ENCODE measurements around the gene RGL1. TPM values are rescaled to one million over a fixed set of nuclear protein-coding genes. Genes with fewer than 3 reads are reported as not detected.

The RGL1 gene
- total RNA-seq, 4 donors from 2014 or later = 10.6 to 13.8 (median 11.3) TPM

GRCh38 chr1:183841550-183841949, 36.6 kb downstream of the RGL1 start:
- Histone ChIP-seq H3K36me3 (no peaks in the 10 kb centered on the region), H3K4me3 (no peak overlapping the region), H3K27ac (no peak overlapping the region), H3K4me1 (peaks cover 20% of the 10 kb centered on the region), H3K27me3 (no peaks in the 10 kb centered on the region), H3K9me3 (no peaks in the 10 kb centered on the region)
- no peak for TF ChIP-seq POLR2AphosphoS5 (IDR thresholded peaks at IDR 0.05)
- no peak for TF ChIP-seq POLR2A (IDR thresholded peaks at IDR 0.05)
- TF ChIP-seq EP300 (IDR thresholded peaks at IDR 0.05) = no peak
- TF ChIP-seq CTCF (IDR thresholded peaks at IDR 0.05) = no peak
- 0% methylated on average over 1 of the region's 1 CpG for WGBS
- no peak for DNase-seq (ENCODE audit: low spot score in 2 of 2)

- no peak for DNase-seq (ENCODE audit: low spot score in 2 of 2)
- Histone ChIP-seq H3K9me3 (no peaks in the 10 kb centered on the region), H3K4me3 (no peak overlapping the region), H3K27me3 (no peaks in the 10 kb centered on the region), H3K27ac (peak overlapping the region; percentile 54), H3K4me1 (peaks cover 20% of the 10 kb centered on the region), H3K36me3 (no peaks in the 10 kb centered on the region)
- TF ChIP-seq POLR2A (IDR thresholded peaks at IDR 0.05) (no peak), EP300 (IDR thresholded peaks at IDR 0.05) (no peak), CTCF (IDR thresholded peaks at IDR 0.05) (no peak), POLR2AphosphoS5 (IDR thresholded peaks at IDR 0.05) (peak in 1 of 3 donors; percentile 31)
- WGBS = 41% methylated on average over 9 of the region's 9 CpGs
Observed at GRCh38 chr1:183841950-183842794, 37.3 kb downstream of the RGL1 start.

GRCh38 chr1:183842795-183843144, 37.9 kb downstream of the RGL1 start:
- no peak overlapping the region for H3K27ac ChIP-seq
- H3K36me3 ChIP-seq = no peaks in the 10 kb centered on the region
- no peaks in the 10 kb centered on the region for H3K27me3 ChIP-seq
- TF ChIP-seq CTCF (IDR thresholded peaks at IDR 0.05) (no peak), POLR2A (IDR thresholded peaks at IDR 0.05) (no peak), EP300 (IDR thresholded peaks at IDR 0.05) (no peak), POLR2AphosphoS5 (IDR thresholded peaks at IDR 0.05) (no peak)
- no peaks in the 10 kb centered on the region for H3K9me3 ChIP-seq
- no peak for DNase-seq (ENCODE audit: low spot score in 2 of 2)
- H3K4me1 ChIP-seq = peaks cover 20% of the 10 kb centered on the region
- H3K4me3 ChIP-seq = no peak overlapping the region
- 27% methylated on average over 2 of the region's 2 CpGs for WGBS

- TF ChIP-seq EP300 (IDR thresholded peaks at IDR 0.05) = no peak
- no peak for TF ChIP-seq CTCF (IDR thresholded peaks at IDR 0.05)
- TF ChIP-seq POLR2A (IDR thresholded peaks at IDR 0.05) = no peak
- no peak for TF ChIP-seq POLR2AphosphoS5 (IDR thresholded peaks at IDR 0.05)
- no peak overlapping the region for H3K4me3 ChIP-seq
- no peak for DNase-seq (ENCODE audit: low spot score in 2 of 2)
- H3K36me3 ChIP-seq = no peaks in the 10 kb centered on the region
- WGBS = 95% methylated on average over 2 of the region's 2 CpGs
- no peak overlapping the region for H3K27ac ChIP-seq
- H3K9me3 ChIP-seq = no peaks in the 10 kb centered on the region
- no peaks in the 10 kb centered on the region for H3K27me3 ChIP-seq
- peaks cover 20% of the 10 kb centered on the region for H3K4me1 ChIP-seq
Observed at GRCh38 chr1:183844806-183845205, 39.9 kb downstream of the RGL1 start.

GRCh38 chr1:183845681-183846080, 40.8 kb downstream of the RGL1 start:
- Histone ChIP-seq H3K27me3 (no peaks in the 10 kb centered on the region), H3K4me1 (peaks cover 20% of the 10 kb centered on the region), H3K4me3 (no peak overlapping the region), H3K9me3 (no peaks in the 10 kb centered on the region), H3K36me3 (no peaks in the 10 kb centered on the region), H3K27ac (no peak overlapping the region)
- DNase-seq (ENCODE audit: low spot score in 2 of 2) = no peak
- TF ChIP-seq POLR2A (IDR thresholded peaks at IDR 0.05) = no peak
- TF ChIP-seq EP300 (IDR thresholded peaks at IDR 0.05) = no peak
- TF ChIP-seq CTCF (IDR thresholded peaks at IDR 0.05) = no peak
- no peak for TF ChIP-seq POLR2AphosphoS5 (IDR thresholded peaks at IDR 0.05)
- WGBS = 89% methylated on average over 3 of the region's 3 CpGs
